H1 (cell line): ENCODE results near the gene CCL24.

Source experiments
- BCL11A ChIP-seq, 2 experiments: IDR thresholded peaks; one replicate each; pipeline ENCODE4 v1.6.1; 2011; ENCODE audit warnings: low read depth in 2 of 2, low read length in 2 of 2, mild to moderate bottlenecking in 2 of 2
- EGR1 ChIP-seq: IDR thresholded peaks from 2 replicates; pipeline ENCODE4 v1.6.1; 2011; ENCODE audit warnings: low read depth, low read length, borderline replicate concordance
- GTF2F1 ChIP-seq: IDR thresholded peaks from 2 replicates; pipeline ENCODE4 v1.6.1; 2012; ENCODE audit warnings: low read depth, low read length, improper control_type of control experiment, borderline replicate concordance
- HDAC2 ChIP-seq, 2 experiments: fragments of 300-600 bp in 1 of 2; sonication (generic) in 1 of 2; IDR thresholded peaks; 2 replicates each; pipeline ENCODE4 v1.6.1; 2011 to 2012; ENCODE audit warnings: low read depth in 2 of 2, low read length in 2 of 2, mild to moderate bottlenecking in 2 of 2, moderate library complexity in 2 of 2, borderline replicate concordance in 1 of 2, inconsistent platforms in 1 of 2
- POLR2A ChIP-seq, 2 experiments: IDR thresholded peaks; 1 replicate in 1 of 2; 2 replicates in 1 of 2; pipeline ENCODE4 v1.6.1; 2011; ENCODE audit warnings: low read depth in 2 of 2, low read length in 2 of 2, mild to moderate bottlenecking in 2 of 2; ENCODE audit errors: control extremely low read depth in 1 of 2
- RAD21 ChIP-seq, 2 experiments: IDR thresholded peaks in 1 of 2; conservative IDR thresholded peaks in 1 of 2; 2 replicates each; pipeline ENCODE4 v1.6.1; 2011; ENCODE audit warnings: low read depth in 2 of 2, low read length in 2 of 2, improper control_type of control experiment in 1 of 2, inconsistent platforms in 1 of 2, mild to moderate bottlenecking in 1 of 2, moderate library complexity in 1 of 2
- RFX5 ChIP-seq: IDR thresholded peaks from 2 replicates; pipeline ENCODE4 v1.6.1; 2011; ENCODE audit warnings: low read depth, low read length, improper control_type of control experiment, borderline replicate concordance
- RXRA ChIP-seq: IDR thresholded peaks from 2 replicates; pipeline ENCODE4 v1.6.1; 2011; ENCODE audit warnings: low read depth, mild to moderate bottlenecking, low read length, moderate library complexity; ENCODE audit not compliant: insufficient read depth
- ZNF274 ChIP-seq: IDR thresholded peaks from 2 replicates; pipeline ENCODE4 v1.7.0; 2012; ENCODE audit warnings: low read length, borderline replicate concordance; ENCODE audit errors: extremely low read depth
- TF ChIP-seq, protein P1 (sequence below), 3 experiments: IDR thresholded peaks; 1 replicate in 2 of 3; 2 replicates in 1 of 3; pipeline versions ENCODE4 v1.5.1 to v1.6.1; 2011; ENCODE audit warnings: low read length in 3 of 3, mild to moderate bottlenecking in 3 of 3, inconsistent platforms in 2 of 3, low read depth in 1 of 3, moderate library complexity in 1 of 3; ENCODE audit not compliant: insufficient read depth in 1 of 3; ENCODE audit errors: control extremely low read depth in 1 of 3

DNA sequence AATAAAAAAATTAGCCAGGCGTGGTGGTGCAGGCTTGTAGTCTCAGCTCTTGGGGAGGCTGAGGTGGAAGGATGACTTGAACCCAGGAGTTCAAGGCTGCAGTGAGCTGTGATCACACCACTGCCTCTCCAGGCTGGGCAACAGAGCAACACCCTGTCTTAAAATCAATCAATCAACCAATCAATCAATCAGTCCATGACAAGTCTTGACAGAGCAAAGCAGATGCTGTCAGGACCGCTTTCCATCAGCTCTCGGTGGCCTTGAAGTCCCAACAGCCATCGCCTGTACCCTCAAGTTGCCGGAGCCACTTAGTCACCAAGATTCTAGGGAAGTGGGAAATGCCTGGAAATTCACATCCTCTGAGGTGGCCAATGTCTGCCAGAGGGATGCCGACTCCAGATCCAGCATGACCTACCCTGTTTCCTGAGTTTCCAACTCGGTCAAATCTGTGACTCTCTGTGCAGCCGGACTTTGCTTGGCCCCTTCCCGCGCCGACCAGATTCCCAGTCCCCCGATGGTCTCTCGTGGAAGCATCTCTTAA is 871 bp upstream of the CCL24 start:
- no peak for TF ChIP-seq EGR1
- TF ChIP-seq, protein P1, sequence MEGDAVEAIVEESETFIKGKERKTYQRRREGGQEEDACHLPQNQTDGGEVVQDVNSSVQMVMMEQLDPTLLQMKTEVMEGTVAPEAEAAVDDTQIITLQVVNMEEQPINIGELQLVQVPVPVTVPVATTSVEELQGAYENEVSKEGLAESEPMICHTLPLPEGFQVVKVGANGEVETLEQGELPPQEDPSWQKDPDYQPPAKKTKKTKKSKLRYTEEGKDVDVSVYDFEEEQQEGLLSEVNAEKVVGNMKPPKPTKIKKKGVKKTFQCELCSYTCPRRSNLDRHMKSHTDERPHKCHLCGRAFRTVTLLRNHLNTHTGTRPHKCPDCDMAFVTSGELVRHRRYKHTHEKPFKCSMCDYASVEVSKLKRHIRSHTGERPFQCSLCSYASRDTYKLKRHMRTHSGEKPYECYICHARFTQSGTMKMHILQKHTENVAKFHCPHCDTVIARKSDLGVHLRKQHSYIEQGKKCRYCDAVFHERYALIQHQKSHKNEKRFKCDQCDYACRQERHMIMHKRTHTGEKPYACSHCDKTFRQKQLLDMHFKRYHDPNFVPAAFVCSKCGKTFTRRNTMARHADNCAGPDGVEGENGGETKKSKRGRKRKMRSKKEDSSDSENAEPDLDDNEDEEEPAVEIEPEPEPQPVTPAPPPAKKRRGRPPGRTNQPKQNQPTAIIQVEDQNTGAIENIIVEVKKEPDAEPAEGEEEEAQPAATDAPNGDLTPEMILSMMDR (IDR thresholded peaks at IDR 0.05; ENCODE audit: control extremely low read depth in 1 of 3, insufficient read depth in 1 of 3, low read depth in 1 of 3, low read length in 3 of 3), result no peak
- TF ChIP-seq ZNF274, result no peak
- TF ChIP-seq BCL11A (IDR thresholded peaks at IDR 0.05; ENCODE audit: low read depth in 2 of 2, low read length in 2 of 2), result no peak
- no peak for TF ChIP-seq RAD21 (IDR thresholded peaks at IDR 0.05 in 1 of 2, conservative IDR thresholded peaks at IDR 0.05 in 1 of 2; ENCODE audit: low read depth in 2 of 2, low read length in 2 of 2)
- no peak for TF ChIP-seq RFX5
- no peak for TF ChIP-seq RXRA
- TF ChIP-seq GTF2F1, result no peak
- TF ChIP-seq POLR2A (IDR thresholded peaks at IDR 0.05; ENCODE audit: control extremely low read depth in 1 of 2, low read depth in 2 of 2, low read length in 2 of 2), result no peak
- TF ChIP-seq HDAC2 (IDR thresholded peaks at IDR 0.05; ENCODE audit: borderline replicate concordance in 1 of 2, low read depth in 2 of 2, low read length in 2 of 2), result no peak
